GM13976 (cell line): ENCODE measurements around the gene SAP130.
"Not testable (repeated sequence)": the region's sequence is repeated elsewhere in the genome, so short reads cannot be mapped to it uniquely, and the experiment has no call there.

ENCODE experiments used
- DNase-seq: peaks from one replicate; pipeline ENCODE4 v3.0.0; 2012; ENCODE audit warnings: low spot score
- in situ Hi-C: fragments of 300-500 bp; cut with MboI; formaldehyde crosslinking; loops from one replicate; pipeline ENCODE4 v1.12.0; 2022; ENCODE audit warnings: low sequenced_read_pairs, mixed read lengths, inconsistent platforms; ENCODE audit not compliant: unreplicated experiment
- TF ChIP-seq, protein P1 (sequence below): IDR thresholded peaks from 2 replicates; pipeline ENCODE4 v1.5.1; 2012; ENCODE audit warnings: borderline replicate concordance, mild to moderate bottlenecking; ENCODE audit not compliant: insufficient read depth; ENCODE audit errors: extremely low read depth, missing control alignments, control extremely low read depth

SAP130 gene

DNA sequence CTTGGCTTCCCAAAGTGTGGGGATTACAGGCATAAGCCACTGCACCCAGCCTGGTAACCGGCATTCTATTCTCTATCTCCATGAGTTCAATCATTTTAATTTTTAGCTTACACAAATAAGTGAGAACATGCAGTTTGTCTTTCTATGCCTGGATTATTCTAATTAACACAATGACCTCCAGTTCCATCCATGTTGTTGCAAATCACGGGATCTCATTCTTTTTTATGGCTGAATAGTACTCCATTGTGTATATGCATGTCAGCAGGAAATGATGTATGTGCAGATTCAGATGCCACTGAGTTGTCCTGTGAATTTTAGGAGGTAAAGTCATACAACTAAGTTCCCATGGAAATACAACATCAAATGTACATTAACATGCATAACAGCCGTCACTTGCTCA lies 117.4 kb downstream of the SAP130 start:
- TF ChIP-seq, protein P1, sequence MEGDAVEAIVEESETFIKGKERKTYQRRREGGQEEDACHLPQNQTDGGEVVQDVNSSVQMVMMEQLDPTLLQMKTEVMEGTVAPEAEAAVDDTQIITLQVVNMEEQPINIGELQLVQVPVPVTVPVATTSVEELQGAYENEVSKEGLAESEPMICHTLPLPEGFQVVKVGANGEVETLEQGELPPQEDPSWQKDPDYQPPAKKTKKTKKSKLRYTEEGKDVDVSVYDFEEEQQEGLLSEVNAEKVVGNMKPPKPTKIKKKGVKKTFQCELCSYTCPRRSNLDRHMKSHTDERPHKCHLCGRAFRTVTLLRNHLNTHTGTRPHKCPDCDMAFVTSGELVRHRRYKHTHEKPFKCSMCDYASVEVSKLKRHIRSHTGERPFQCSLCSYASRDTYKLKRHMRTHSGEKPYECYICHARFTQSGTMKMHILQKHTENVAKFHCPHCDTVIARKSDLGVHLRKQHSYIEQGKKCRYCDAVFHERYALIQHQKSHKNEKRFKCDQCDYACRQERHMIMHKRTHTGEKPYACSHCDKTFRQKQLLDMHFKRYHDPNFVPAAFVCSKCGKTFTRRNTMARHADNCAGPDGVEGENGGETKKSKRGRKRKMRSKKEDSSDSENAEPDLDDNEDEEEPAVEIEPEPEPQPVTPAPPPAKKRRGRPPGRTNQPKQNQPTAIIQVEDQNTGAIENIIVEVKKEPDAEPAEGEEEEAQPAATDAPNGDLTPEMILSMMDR: no peak
- in situ Hi-C loops: no loop called here
- DNase-seq: no peak

DNA sequence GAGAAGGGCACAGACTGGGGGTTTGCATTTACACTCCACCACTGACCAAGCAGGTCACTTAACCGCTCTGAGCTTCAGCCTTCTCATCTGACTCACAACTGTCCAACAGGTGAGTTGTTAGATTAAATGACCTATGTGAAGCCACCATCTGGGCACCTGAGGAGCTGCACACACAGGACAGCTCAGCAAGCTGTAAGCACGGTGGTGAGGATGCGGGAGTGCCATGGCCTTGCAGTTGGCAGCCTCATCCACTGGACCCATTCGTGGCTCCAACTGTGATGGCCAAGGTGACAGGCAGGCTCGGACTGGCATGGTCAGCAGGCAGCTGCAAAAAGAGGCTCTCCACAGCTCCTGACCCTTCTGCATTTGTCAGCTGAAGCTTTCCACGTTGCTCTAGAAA lies 118.8 kb downstream of the SAP130 start:
- no peak for DNase-seq
- in situ Hi-C loops: no loop called here

DNA sequence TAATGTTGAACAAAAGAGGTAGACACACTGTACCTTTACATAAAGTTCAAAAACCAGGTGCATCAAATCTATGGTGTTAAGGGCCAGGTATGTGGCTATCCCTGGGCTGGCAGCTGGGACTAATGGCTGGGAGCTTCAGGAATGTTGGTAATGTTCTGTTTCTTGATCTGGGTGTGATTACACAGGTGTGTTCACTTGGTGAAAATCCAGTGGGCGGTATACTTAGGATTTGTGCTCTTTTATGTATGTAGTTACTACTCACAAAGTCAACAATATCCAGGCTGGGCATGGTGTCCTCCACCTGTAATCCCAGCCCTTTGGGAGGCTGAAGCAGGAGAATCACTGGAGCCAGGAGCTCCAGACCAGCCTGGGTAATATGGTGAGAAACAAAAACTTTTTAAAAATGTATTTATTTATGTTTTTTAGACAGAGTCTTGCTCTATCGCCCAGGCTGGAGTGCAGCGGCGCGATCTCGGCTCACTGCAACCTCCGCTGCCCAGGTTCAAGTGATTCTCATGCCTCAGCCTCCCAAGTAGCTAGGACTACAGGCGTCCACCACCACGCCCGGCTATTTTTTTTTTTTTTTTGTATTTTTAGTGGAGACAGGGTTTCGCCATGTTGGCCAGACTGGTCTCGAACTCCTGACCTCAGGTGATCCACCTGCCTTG lies 120.0 kb downstream of the SAP130 start:
- in situ Hi-C loops, DNase-seq: not testable (repeated sequence)

More for the DNA sequence above, 118.8 kb downstream of the SAP130 start:
- TF ChIP-seq, protein P1: no peak

DNA sequence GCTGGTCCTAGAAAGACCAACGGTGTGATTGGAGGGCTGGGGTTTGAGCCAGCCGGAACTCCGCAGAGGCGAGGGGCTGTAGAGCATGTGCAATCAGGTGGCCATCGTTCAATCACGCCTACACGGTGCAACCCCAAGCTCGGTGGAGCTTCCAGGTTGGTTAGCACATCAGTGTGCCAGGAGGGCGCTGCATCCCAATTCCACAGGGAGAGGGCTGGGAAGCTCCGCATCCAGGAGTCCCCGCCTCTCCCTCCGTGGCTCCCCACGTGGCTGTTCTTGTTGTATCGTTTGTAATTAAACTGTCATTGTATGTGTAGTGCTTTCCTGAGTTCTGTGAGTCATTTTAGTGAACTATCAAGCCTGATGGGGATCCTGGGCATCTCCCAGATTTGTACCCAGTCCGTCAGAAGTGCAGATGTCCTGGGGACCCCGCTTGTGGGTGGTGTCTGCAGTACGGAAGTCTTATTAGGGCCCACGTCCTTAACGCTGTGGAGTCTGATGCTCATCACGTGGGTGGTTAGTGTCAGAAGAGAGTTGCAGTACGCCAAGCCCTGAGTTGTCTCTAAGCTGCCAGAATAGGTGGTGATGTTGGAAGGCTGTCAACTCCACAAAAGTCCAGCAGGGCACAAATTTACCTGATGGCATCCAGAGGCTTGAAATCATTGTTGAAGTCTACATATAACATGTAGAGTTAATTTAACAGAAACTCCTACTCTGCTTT lies 121.5 kb downstream of the SAP130 start:
- DNase-seq: no peak

DNA sequence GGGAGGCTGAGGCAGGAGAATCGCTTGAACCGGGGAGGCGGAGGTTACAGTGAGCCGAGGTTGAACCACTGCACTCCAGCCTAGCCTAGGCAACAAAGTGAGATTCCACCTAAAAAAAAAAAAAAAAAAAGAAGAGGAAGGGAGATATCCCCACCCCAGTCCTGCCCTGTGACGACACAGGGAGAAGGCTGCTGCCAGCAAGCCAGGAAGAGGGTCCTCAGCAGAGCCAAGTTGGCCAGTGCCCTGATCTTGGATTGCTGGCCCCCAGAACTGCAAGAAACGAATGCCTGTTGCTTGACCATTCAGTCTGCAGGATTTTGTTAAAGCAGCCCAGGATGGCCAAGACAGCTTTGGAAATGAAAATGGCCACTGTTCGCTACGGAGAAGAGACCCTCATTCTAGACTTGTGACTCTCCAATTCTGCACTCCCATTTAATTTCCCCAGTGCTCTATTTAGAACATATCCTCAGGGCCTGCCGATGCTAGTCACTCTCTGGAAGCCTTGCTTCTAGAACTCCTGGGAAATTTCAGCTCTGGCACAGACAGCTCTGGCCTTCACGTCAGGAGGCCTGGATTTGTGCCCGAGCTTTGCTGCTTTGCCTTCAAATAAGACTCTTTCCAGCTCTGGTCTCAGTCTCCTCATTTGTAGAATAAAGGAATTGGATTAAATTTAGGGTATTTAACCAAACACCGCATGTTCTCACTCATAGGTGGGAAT lies 126.4 kb downstream of the SAP130 start:
- DNase-seq: no peak
- TF ChIP-seq, protein P1: no peak
- in situ Hi-C loops: no loop called here

More for the DNA sequence above, 121.5 kb downstream of the SAP130 start:
- TF ChIP-seq, protein P1: no peak
- in situ Hi-C loops: no loop called here

DNA sequence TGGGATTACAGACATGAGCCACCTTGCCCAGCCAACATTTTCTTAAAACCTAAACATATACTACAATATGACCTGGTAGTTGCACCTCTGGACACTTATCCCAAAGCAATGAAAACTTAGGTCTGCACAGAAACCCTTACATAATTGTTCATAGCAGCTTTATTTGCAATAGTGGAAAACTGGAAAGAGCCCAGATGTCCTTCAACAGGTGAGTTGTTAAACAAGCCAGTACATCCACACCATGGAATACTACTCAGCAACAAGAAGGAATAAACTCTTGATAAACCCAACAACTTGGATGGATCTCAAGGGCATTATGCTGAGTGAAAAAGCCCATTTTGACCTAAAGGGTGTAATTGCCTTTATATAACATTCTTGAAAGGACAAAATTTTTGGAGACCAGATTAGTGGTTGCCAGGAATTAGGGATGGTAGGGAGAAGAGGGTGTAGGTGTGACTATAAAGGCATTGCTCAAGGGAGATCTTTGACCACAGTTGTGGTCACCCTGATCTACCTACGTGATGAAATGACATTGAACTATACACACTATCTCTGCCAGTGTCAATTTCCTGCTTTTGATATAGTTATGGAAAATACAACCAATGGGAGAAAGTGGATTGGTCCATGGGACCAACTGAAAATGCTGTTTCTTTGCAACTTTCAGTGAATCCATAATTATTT lies 130.2 kb downstream of the SAP130 start:
- in situ Hi-C loops: no loop called here

More for the DNA sequence above, 130.2 kb downstream of the SAP130 start:
- no peak for DNase-seq
- TF ChIP-seq, protein P1: no peak
